GM19463 (cell line): ENCODE data around the gene FPR1.
"Not testable (repeated sequence)": the region's sequence is repeated elsewhere in the genome, so short reads cannot be mapped to it uniquely, and the experiment has no call there.

ENCODE experiments used
- ATAC-seq: cut with Tn5 transposase; IDR thresholded peaks from one replicate; pipeline ENCODE4 v1.9.1; 2021; ENCODE audit warnings: mild to moderate bottlenecking, moderate library complexity; ENCODE audit not compliant: unreplicated experiment

The FPR1 gene

GRCh38 chr19:51779703-51780102 lies 28.0 kb upstream of the FPR1 start:
- no peak for ATAC-seq

DNA sequence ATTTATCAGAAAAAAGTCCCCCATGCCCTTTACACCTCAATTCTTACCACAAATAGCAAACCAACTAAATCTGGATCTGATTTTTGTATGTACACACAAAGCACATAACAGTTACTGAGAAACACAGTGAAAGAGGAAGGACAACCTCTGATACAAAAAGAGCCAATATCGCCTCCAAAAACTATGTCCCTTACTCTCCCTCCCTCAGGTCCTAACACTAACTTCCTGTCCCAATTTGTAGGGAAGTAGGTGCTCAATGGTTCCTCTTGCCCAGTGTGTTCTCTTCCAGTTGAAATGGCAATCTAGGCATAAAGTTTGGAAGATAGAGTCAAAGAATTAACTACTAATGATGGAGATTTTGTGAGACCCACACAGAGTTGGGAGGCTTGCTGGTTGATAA lies 27.5 kb upstream of the FPR1 start:
- no peak for ATAC-seq

DNA sequence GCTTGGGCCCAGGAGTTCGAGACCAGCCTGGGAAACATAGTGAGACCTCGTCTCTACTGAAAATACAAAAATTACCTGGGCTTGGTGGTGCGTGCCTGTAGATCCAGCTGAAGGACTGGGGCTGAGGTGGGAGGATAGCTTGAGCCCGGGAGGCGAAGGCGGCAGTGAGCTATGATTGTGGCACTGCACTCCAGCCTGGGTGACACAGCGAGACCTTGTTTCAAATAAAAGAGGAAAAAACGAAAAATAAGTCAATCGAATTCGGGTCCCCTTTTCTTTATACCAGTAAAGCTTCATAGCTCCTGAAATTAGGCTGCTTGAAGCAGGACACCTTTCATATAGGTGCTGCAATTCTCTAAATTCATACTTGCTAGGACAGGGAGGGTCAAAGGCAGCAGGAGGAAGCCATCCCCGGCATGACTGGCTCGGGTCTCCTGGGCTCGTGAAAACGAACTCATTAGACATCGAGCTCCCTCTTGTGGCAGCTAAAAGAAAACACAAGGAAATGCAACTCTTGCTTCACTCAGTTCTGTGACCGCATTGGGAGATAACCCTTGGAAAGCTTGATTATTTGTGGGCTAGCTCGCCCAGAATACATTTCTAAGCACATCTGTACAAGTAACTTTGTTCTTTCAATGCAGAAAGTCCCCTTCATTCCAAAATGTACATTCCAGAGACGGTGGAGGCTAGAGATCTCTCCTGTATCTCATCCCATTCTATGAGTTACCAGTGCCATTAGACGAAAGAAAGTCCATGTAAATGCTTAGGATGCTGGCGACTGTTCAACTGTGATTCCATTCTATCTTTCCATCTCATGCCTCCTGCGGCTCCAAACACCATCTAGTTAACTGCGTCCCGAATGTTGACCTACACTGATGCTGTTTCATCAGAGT lies 26.1 kb upstream of the FPR1 start:
- ATAC-seq = no peak

DNA sequence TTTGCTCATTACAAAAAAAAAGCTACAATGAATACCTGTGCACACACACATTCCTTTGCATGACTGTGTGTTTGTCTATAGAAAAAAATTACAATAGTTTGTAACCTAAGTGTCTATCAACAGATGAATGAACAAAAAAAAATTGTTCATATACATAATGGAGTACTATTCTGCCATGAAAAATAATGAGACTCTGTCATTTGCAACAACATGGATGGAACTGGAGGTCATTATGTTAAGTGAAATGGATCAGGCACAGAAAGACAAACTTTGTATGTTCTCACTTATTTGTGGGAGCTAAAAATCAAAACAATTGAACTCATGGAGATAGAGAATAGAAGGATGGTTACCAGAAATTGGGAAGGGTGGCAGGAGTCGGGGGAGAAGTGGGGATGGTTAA lies 24.9 kb upstream of the FPR1 start:
- ATAC-seq = not testable (repeated sequence)

DNA sequence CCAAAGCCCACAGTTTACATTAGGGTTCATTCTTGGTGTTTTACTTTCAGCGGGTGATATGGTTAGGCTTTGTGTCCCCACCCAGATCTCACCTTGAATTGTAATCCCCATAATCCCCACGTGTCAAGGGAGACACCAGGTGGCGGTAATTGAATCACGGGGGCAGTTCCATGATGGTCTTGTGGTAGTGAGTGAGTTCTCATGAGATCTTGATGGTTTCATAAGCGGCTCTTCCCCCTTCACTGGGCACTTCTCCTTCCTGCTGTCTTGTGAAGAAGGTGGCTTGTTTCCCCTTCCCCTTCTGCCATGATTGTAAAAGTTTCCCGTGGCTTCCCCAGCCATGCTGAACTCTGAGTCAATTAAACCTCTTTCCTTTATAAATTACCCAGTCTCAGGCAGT lies 21.3 kb upstream of the FPR1 start:
- ATAC-seq = no peak

GRCh38 chr19:51771376-51772130 lies 19.9 kb upstream of the FPR1 start:
- ATAC-seq = no peak

DNA sequence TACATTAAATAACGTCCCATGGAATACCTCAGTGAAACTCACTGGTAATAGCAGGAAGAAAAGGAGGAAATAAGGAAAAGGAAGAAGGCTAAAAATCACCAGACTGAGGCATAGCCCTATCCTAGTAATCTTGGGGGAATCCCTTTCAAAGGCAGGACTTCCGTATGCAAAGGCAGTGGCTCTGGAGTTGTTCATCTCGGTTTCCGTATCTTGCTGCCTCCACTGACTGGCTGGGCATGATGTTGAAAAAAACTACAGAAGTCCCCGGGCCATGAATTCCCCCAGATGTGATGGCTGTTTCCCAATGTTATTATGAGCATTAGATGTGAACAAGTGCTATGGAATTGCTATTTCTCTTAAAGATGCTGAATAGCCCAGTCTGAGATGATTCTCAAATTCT lies 14.8 kb upstream of the FPR1 start:
- ATAC-seq = no peak

GRCh38 chr19:51765086-51765485 lies 13.4 kb upstream of the FPR1 start:
- ATAC-seq = no peak

DNA sequence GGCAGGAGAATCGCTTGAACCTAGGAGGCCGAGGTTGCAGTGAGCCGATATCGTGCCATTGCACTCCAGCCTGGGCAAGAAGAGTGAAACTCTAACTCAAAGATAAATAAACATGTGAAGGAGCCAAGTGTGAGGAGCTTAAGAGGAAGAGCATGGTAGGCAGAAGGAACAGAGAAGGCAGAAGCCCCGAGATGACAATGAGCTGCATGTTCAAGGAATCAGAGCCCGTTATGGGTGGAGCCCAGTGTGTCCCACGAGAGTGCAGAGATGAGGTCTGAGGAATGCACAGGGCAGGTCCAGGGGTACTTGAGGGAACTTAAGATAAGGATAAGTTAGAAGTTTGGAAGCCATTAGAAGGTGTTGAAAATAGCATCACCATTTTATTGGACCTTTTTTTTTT lies 10.0 kb upstream of the FPR1 start:
- no peak for ATAC-seq

DNA sequence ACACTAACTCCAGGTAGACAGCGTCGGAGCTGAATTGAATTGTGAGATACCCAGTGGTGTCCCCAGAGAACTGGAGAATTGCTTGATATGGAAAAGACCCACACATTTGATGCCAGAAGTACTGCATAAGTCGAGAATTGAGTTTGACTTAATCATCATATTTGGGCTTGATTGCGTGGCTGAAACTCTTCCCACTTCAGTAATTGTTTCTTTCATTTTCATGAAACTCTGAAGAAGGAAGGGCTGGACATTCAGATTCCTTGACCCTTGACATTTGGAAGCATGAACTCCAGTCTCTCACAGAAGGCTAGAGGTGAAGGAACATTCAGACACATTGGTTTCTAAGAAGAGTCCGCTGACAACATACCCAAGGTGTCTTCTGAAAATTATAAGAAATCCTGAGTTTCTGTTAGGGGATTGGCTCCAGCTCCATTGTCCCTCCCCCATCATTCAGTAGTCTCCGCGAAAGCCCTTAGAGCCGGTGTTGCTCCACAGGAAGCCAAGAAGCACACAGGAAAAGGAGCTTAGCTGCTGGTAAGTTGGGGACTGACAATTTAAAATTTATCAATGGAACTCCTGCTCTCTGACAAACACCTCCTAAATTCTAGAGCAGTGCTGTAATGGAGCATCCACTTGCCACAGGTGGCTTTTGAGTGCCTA lies 9.1 kb upstream of the FPR1 start, which contains the start of gene FPR2:
Gene FPR2 (plus strand): TSS at position 484 of the 660 bp plus-strand sequence. CDS start 7,479 bp downstream, outside the sequence.
- ATAC-seq = no peak

DNA sequence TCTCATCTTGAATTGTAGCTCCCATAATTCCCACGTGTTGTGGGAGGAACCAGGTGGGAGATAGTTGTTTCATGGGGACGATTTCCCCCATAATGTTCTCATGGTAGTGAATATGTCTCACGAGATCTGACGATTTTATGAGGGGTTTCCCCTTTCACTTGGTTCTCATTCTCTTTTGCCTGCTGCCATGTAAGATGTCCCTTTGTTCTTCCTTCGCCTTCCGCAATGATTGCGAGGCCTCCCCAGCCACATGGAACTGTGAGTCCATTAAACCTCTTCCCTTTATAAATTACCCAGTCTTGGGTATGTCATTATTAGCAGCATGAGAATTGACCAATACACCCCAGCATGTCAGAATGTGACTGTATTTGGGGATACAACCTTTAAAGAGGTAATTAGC lies 3.9 kb upstream of the FPR1 start:
- no peak for ATAC-seq

DNA sequence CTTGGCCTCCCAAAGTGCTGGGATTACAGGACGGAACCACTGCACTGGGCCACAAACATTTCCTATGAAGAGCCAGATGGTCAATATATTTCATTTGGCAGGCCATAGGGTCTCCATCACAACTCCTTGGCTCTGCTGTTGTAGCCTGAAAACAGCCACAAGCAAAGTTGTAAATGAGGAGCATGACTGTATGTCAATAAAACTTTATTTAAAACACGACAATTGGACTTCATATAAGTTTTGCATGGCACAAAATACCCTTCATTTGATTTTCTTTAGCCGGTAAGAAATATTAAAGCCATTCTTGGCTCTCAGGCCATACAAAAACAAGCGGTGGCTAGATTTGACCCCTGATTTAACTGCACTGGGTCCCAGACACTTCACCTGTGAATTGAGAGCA lies 3.1 kb upstream of the FPR1 start:
- ATAC-seq = no peak

DNA sequence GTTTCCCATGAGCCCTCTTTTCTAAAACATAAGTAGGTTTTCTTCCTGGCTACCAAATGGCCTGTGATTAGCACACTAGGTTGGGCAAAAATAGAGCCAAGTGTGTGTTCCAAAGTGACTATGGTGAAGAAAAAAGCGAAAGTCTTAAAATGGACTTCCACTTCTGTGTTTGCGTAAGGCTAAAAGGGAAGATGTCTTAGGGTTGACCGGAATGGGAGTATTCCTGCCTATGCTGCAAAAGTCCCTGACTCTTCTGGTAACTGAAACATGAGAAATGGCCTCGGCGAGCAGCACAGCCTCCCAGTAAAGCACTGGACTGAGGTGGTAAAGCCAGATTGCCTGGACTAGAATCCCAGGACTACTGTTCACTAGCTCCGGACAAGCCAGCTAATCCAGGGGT lies 2.4 kb upstream of the FPR1 start:
- no peak for ATAC-seq

- ATAC-seq = no peak
Observed at GRCh38 chr19:51750400-51751094, 1.1 kb downstream of the FPR1 start.

GRCh38 chr19:51749979-51750378 lies 1.7 kb downstream of the FPR1 start:
- no peak for ATAC-seq

GRCh38 chr19:51746731-51747130 lies 4.9 kb downstream of the FPR1 start:
- no peak for ATAC-seq

- ATAC-seq = no peak
Observed at GRCh38 chr19:51743405-51743804, 8.3 kb downstream of the FPR1 start.

DNA sequence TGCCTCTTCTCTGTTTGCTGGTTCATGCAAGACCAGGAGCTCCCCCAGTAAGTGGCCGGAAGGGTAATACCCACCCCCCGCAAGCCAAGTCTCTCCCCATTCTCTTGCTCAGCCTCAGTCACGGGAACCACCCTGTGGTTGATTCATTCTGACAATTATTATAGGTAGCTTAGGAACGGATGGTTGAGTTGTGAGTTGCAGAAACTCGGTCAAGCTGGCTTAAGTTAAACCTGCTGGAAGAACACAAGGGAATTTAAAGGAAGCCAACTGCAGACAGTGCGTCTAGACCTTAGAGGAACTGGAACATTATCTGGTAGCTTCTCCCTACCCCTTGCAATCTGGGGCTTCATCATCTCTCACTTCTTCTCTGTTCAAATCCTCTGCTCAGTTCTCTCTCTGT lies 8.9 kb downstream of the FPR1 start:
- no peak for ATAC-seq

DNA sequence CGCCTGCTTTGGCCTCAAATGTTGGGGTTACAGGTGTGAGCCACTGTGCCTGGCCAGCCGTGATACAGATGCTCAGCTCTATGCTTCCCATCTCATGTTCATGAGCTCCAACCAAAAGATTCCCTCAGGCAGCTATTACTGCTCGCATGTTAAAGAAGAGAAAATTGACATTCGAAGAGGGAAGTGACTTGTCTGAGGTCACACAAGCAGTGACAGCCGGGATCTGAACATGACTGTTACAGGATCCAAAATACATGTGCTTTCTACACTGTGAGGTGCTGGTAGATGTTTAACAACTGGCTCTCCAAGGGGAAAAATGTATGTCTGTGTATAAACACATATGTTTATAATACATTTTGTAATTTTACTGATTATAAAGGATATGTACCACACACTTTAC lies 11.3 kb downstream of the FPR1 start:
- ATAC-seq = no peak

DNA sequence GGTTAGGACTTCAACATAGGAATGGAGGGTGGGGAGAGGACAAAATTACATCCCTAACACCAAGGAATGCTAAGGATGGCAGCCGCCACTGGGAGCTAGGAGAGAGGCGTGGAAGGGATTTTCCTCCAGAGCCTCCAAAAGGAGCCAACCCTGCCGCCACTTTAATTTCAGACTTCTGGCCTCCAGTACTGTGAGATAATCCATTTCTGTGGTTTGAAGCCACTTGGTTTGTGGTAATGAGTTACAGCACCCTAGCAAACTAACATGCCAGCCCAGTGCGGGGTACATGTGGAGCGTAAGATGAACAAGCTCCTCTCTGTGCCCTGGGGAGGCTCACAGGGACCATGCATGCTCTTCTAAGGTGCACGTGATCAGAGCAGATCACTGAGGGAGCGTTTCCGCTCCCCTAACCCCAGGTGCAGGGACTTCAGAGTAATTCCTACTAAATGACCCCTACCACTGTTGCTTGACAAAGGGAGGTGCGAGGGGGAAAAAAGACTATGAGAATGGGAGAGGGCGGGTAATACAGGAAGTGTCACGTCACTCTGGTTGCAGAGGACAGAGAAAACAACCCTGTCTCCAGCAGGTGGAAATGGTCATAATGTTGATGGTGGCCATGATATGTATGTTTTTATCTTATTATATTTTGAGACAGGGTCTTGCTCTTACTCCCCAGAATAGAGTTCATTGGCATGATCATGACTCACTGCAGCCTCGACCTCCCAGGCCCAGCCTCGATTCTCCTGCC lies 12.0 kb downstream of the FPR1 start:
- no peak for ATAC-seq
